K562 (cell line): Measurements from ENCODE around the gene LZTS2. TPM values are rescaled to one million over a fixed set of nuclear protein-coding genes. Genes with fewer than 3 reads are reported as not detected.
A peak's percentile ranks its signal among the peaks of the same experiment; 100 is the strongest.

Experiments
- CEBPG ChIP-seq, 3 experiments: fragments of 200-800 bp in 1 of 3; sonication (Bioruptor generic) in 1 of 3; sonication (generic) in 1 of 3; formaldehyde crosslinking in 1 of 3; IDR thresholded peaks in 2 of 3; conservative IDR thresholded peaks in 1 of 3; 2 replicates each; pipeline versions ENCODE4 v1.6.1 to v1.8.0; 2016 to 2022; ENCODE audit warnings: missing compliant biosample characterization in 2 of 3, missing genetic modification characterization in 2 of 3, mild to moderate bottlenecking in 1 of 3, missing genetic modification reagents in 1 of 3
- EGR1 ChIP-seq: fragments of 450-650 bp; conservative IDR thresholded peaks from 2 replicates; pipeline ENCODE4 v1.6.1; 2017; ENCODE audit warnings: mild to moderate bottlenecking
- RAD21 ChIP-seq, 2 experiments: fragments of 250-450 bp in 1 of 2; fragments of 450-650 bp in 1 of 2; sonication (Bioruptor Pico) in 1 of 2; formaldehyde crosslinking in 1 of 2; IDR thresholded peaks in 1 of 2; conservative IDR thresholded peaks in 1 of 2; 2 replicates each; pipeline versions ENCODE4 v1.4.0 to v1.8.0; 2020 to 2022; ENCODE audit warnings: mild to moderate bottlenecking in 2 of 2, moderate library complexity in 1 of 2
- ZNF280B ChIP-seq: fragments of 250-450 bp; sonication (Bioruptor Pico); IDR thresholded peaks from 2 replicates; pipeline ENCODE4 v1.5.1; 2021; ENCODE audit warnings: mild to moderate bottlenecking
- polyA plus RNA-seq, 8 experiments: library from polyadenylated mRNA; depleted of rRNA in 4 of 8; stranded (reverse) in 5 of 8; unstranded in 3 of 8; fragments of >200 nt; fragmentation: Nextera tagmentation in 2 of 8; fragmentation: Illumina TruSeq in 1 of 8; extraction: Ambion mirVana in 2 of 8; extraction: Trizol in 1 of 8; gene quantifications; 2 replicates each; pipeline versions ENCODE4 v1.2.1 to v1.2.3, GENCODE V29; 2011 to 2014; ENCODE audit warnings: inconsistent platforms in 1 of 8, missing spikeins in 1 of 8
- total RNA-seq, 7 experiments: library from RNA; depleted of rRNA in 6 of 7; stranded (reverse); fragments of >200 nt in 6 of 7; fragmentation: Illumina TruSeq in 2 of 7; extraction: Trizol in 2 of 7; gene quantifications; 2 replicates each; pipeline versions ENCODE4 v1.2.1 to v1.2.3, GENCODE V29; 2011 to 2021; ENCODE audit warnings: low replicate concordance in 1 of 7
- TF ChIP-seq, protein P1 (sequence below), 2 experiments: IDR thresholded peaks; 2 replicates each; pipeline ENCODE4 v1.6.1; 2012; ENCODE audit warnings: improper control_type of control experiment in 2 of 2, low read depth in 2 of 2, low read length in 2 of 2, borderline replicate concordance in 1 of 2
- TF ChIP-seq, protein P2 (sequence below): fragments of 450-650 bp; IDR thresholded peaks from 2 replicates; pipeline ENCODE4 v1.6.1; 2016; ENCODE audit warnings: mild to moderate bottlenecking, moderate library complexity

LZTS2 gene
- total and polyA plus RNA-seq, 9 of the 15 experiments (the other 6 are each of a cell fraction or from before 2014, with no cell fraction given): 0.23 to 42.5 (median 14.7) TPM

DNA sequence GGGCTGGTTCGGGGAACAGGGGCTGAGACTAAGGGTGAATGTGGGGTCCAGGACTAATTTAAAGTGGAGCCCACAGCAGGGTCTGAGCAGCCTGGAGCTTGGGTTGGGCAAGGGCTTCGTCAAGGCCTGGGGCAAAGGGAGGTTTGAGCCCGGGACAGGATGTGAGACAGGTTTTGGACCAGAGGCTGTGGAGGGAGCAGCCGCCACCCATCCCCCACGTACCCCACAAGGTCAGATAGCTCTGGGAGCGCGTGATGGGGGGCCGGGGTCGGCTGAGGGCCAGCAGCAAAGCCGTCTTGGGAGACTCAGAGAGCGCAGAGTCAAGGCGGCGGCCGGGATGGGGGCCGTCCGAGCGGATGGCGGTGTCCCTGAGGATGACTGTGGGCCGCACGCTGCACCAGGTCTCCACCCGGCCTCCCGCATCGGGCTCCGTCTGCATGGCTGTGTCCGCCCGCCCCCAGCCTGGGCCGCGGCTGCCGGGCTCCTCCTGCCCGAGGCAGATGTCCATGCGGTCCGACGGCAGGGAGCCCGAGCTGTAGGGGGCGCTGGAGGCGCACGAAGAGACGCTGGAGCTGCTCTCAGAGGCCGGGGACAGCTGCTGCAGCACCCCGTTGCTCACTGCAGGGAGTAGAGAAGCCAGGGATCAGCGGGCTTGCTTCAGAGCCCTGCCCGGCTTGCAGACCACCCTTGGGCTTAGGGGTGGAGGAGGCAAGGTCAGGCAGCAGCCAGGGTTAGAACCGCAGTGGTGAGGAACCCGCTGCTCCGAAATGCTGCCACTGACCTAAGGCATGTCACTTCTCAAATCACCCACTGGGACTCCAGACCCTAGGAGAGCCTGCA lies 19.2 kb downstream of the LZTS2 start (continued):
- TF ChIP-seq, protein P1, sequence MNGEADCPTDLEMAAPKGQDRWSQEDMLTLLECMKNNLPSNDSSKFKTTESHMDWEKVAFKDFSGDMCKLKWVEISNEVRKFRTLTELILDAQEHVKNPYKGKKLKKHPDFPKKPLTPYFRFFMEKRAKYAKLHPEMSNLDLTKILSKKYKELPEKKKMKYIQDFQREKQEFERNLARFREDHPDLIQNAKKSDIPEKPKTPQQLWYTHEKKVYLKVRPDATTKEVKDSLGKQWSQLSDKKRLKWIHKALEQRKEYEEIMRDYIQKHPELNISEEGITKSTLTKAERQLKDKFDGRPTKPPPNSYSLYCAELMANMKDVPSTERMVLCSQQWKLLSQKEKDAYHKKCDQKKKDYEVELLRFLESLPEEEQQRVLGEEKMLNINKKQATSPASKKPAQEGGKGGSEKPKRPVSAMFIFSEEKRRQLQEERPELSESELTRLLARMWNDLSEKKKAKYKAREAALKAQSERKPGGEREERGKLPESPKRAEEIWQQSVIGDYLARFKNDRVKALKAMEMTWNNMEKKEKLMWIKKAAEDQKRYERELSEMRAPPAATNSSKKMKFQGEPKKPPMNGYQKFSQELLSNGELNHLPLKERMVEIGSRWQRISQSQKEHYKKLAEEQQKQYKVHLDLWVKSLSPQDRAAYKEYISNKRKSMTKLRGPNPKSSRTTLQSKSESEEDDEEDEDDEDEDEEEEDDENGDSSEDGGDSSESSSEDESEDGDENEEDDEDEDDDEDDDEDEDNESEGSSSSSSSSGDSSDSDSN (IDR thresholded peaks at IDR 0.05; ENCODE audit: borderline replicate concordance in 1 of 2, low read depth in 2 of 2, low read length in 2 of 2): peak; percentile 92 to 94
- TF ChIP-seq ZNF280B (no peak), RAD21 (CRISPR knock-in tag; conservative IDR thresholded peaks at IDR 0.05 in 1 of 2, IDR thresholded peaks at IDR 0.05 in 1 of 2) (peak; percentile 66 to 75), EGR1 (peak; percentile 32; the same call in 1 of the 2 replicates), CEBPG (CRISPR knock-in tag; IDR thresholded peaks at IDR 0.05) (no peak), CEBPG (tag; conservative IDR thresholded peaks at IDR 0.05 in 1 of 2, IDR thresholded peaks at IDR 0.05 in 1 of 2) (no peak)
- TF ChIP-seq, protein P2, sequence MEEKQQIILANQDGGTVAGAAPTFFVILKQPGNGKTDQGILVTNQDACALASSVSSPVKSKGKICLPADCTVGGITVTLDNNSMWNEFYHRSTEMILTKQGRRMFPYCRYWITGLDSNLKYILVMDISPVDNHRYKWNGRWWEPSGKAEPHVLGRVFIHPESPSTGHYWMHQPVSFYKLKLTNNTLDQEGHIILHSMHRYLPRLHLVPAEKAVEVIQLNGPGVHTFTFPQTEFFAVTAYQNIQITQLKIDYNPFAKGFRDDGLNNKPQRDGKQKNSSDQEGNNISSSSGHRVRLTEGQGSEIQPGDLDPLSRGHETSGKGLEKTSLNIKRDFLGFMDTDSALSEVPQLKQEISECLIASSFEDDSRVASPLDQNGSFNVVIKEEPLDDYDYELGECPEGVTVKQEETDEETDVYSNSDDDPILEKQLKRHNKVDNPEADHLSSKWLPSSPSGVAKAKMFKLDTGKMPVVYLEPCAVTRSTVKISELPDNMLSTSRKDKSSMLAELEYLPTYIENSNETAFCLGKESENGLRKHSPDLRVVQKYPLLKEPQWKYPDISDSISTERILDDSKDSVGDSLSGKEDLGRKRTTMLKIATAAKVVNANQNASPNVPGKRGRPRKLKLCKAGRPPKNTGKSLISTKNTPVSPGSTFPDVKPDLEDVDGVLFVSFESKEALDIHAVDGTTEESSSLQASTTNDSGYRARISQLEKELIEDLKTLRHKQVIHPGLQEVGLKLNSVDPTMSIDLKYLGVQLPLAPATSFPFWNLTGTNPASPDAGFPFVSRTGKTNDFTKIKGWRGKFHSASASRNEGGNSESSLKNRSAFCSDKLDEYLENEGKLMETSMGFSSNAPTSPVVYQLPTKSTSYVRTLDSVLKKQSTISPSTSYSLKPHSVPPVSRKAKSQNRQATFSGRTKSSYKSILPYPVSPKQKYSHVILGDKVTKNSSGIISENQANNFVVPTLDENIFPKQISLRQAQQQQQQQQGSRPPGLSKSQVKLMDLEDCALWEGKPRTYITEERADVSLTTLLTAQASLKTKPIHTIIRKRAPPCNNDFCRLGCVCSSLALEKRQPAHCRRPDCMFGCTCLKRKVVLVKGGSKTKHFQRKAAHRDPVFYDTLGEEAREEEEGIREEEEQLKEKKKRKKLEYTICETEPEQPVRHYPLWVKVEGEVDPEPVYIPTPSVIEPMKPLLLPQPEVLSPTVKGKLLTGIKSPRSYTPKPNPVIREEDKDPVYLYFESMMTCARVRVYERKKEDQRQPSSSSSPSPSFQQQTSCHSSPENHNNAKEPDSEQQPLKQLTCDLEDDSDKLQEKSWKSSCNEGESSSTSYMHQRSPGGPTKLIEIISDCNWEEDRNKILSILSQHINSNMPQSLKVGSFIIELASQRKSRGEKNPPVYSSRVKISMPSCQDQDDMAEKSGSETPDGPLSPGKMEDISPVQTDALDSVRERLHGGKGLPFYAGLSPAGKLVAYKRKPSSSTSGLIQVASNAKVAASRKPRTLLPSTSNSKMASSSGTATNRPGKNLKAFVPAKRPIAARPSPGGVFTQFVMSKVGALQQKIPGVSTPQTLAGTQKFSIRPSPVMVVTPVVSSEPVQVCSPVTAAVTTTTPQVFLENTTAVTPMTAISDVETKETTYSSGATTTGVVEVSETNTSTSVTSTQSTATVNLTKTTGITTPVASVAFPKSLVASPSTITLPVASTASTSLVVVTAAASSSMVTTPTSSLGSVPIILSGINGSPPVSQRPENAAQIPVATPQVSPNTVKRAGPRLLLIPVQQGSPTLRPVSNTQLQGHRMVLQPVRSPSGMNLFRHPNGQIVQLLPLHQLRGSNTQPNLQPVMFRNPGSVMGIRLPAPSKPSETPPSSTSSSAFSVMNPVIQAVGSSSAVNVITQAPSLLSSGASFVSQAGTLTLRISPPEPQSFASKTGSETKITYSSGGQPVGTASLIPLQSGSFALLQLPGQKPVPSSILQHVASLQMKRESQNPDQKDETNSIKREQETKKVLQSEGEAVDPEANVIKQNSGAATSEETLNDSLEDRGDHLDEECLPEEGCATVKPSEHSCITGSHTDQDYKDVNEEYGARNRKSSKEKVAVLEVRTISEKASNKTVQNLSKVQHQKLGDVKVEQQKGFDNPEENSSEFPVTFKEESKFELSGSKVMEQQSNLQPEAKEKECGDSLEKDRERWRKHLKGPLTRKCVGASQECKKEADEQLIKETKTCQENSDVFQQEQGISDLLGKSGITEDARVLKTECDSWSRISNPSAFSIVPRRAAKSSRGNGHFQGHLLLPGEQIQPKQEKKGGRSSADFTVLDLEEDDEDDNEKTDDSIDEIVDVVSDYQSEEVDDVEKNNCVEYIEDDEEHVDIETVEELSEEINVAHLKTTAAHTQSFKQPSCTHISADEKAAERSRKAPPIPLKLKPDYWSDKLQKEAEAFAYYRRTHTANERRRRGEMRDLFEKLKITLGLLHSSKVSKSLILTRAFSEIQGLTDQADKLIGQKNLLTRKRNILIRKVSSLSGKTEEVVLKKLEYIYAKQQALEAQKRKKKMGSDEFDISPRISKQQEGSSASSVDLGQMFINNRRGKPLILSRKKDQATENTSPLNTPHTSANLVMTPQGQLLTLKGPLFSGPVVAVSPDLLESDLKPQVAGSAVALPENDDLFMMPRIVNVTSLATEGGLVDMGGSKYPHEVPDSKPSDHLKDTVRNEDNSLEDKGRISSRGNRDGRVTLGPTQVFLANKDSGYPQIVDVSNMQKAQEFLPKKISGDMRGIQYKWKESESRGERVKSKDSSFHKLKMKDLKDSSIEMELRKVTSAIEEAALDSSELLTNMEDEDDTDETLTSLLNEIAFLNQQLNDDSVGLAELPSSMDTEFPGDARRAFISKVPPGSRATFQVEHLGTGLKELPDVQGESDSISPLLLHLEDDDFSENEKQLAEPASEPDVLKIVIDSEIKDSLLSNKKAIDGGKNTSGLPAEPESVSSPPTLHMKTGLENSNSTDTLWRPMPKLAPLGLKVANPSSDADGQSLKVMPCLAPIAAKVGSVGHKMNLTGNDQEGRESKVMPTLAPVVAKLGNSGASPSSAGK: peak; percentile 54; the same call in 1 of the 2 replicates
